WTC11 (cell line): ENCODE data around the gene HCLS1. TPM values are rescaled to one million over a fixed set of nuclear protein-coding genes. Genes with fewer than 3 reads are reported as not detected.

ENCODE experiments used
- ATAC-seq: fragments of 200-7000 bp; cut with Tn5 transposase; 2 replicates; pipeline ENCODE4 v1.10.0; 2021; ENCODE audit warnings: mild to moderate bottlenecking, moderate library complexity
- CTCF ChIA-PET: fragments of 300-600 bp; sonication (Branson Sonifier 250); formaldehyde crosslinking; loops from one replicate; lab custom pipeline; 2021; ENCODE audit warnings: antibody characterized with exemption; lab: Charles Lee
- POLR2A ChIA-PET: fragments of 350-600 bp; sonication (Branson Sonifier 250); formaldehyde crosslinking; loops from one replicate; lab custom pipeline; 2021; ENCODE audit warnings: antibody characterized with exemption; lab: Charles Lee
- DNase-seq: peaks from one replicate; pipeline ENCODE4 v3.0.0; 2021; ENCODE audit warnings: low spot score
- H3K27ac Mint-ChIP-seq: 2 replicates; pipeline ENCODE4 v1.8.0; 2021; ENCODE audit warnings: mixed read lengths
- H3K27me3 Mint-ChIP-seq: 2 replicates; pipeline ENCODE4 v1.8.0; 2021; ENCODE audit warnings: low read depth, mild to moderate bottlenecking, moderate library complexity, mixed read lengths
- H3K36me3 Mint-ChIP-seq: 2 replicates; pipeline ENCODE4 v1.8.0; 2021; ENCODE audit warnings: mixed read lengths
- H3K4me1 Mint-ChIP-seq: 2 replicates; pipeline ENCODE4 v1.8.0; 2022; ENCODE audit warnings: mixed read lengths
- H3K4me3 Mint-ChIP-seq: 2 replicates; pipeline ENCODE4 v1.8.0; 2021; ENCODE audit warnings: mild to moderate bottlenecking, moderate library complexity, mixed read lengths
- H3K9me3 Mint-ChIP-seq: 2 replicates; pipeline ENCODE4 v1.8.0; 2021; ENCODE audit warnings: mixed read lengths
- E2F1 ChIP-seq: sonication (generic); formaldehyde crosslinking; IDR thresholded peaks from 2 replicates; pipeline ENCODE4 v1.8.0; 2022; ENCODE audit warnings: mild to moderate bottlenecking, missing genetic modification reagents
- E2F5 ChIP-seq: sonication (generic); formaldehyde crosslinking; IDR thresholded peaks from 2 replicates; pipeline ENCODE4 v1.8.1; 2022; ENCODE audit warnings: mild to moderate bottlenecking, moderate library complexity, missing genetic modification reagents
- ELF4 ChIP-seq: sonication (generic); formaldehyde crosslinking; IDR thresholded peaks from 2 replicates; pipeline ENCODE4 v1.8.1; 2022; ENCODE audit warnings: low read depth, mild to moderate bottlenecking, moderate library complexity, missing genetic modification reagents
- GRHL2 ChIP-seq: fragments of 250-450 bp; sonication (Bioruptor Pico); IDR thresholded peaks from 2 replicates; pipeline ENCODE4 v1.8.0; 2022; ENCODE audit warnings: mild to moderate bottlenecking, moderate library complexity; ENCODE audit not compliant: insufficient replicate concordance, severe bottlenecking
- GTF2I ChIP-seq: fragments of 250-450 bp; sonication (Bioruptor Pico); conservative IDR thresholded peaks from 2 replicates; pipeline ENCODE4 v1.4.0; 2021; ENCODE audit warnings: mild to moderate bottlenecking
- IRF2 ChIP-seq: sonication (generic); formaldehyde crosslinking; IDR thresholded peaks from 2 replicates; pipeline ENCODE4 v1.8.0; 2022; ENCODE audit warnings: low read depth, missing genetic modification reagents, borderline replicate concordance
- MYBL2 ChIP-seq: sonication (generic); formaldehyde crosslinking; IDR thresholded peaks from 2 replicates; pipeline ENCODE4 v1.8.1; 2023; ENCODE audit warnings: mild to moderate bottlenecking, moderate library complexity, missing genetic modification reagents
- PREB ChIP-seq: sonication (generic); formaldehyde crosslinking; IDR thresholded peaks from 2 replicates; pipeline ENCODE4 v1.8.1; 2022; ENCODE audit warnings: mild to moderate bottlenecking, missing genetic modification reagents, moderate library complexity, borderline replicate concordance
- PRRX2 ChIP-seq: fragments of 250-450 bp; sonication (Bioruptor Pico); IDR thresholded peaks from 2 replicates; pipeline ENCODE4 v1.8.0; 2021; ENCODE audit warnings: mild to moderate bottlenecking
- SMAD3 ChIP-seq: sonication (generic); formaldehyde crosslinking; IDR thresholded peaks from 2 replicates; pipeline ENCODE4 v1.8.0; 2022; ENCODE audit warnings: missing genetic modification reagents, mild to moderate bottlenecking, borderline replicate concordance
- TCF7 ChIP-seq: sonication (generic); formaldehyde crosslinking; IDR thresholded peaks from 2 replicates; pipeline ENCODE4 v1.8.0; 2022; ENCODE audit warnings: mild to moderate bottlenecking, low read depth, missing genetic modification reagents, moderate library complexity
- ZNF512 ChIP-seq: sonication (generic); formaldehyde crosslinking; IDR thresholded peaks from 2 replicates; pipeline ENCODE4 v1.8.1; 2022; ENCODE audit warnings: missing genetic modification reagents, borderline replicate concordance
- total RNA-seq: library from RNA; stranded (reverse); gene quantifications from 3 replicates; pipeline ENCODE4 v1.2.3, GENCODE V29; 2021
- TF ChIP-seq, protein P1 (sequence below): fragments of 250-450 bp; sonication (Bioruptor Pico); IDR thresholded peaks from 2 replicates; pipeline ENCODE4 v2.1.2; 2022; ENCODE audit warnings: mild to moderate bottlenecking, moderate library complexity
- TF ChIP-seq, protein P2 (sequence below): fragments of 250-450 bp; sonication (Bioruptor Pico); IDR thresholded peaks from 2 replicates; pipeline ENCODE4 v1.9.0; 2021; ENCODE audit warnings: moderate library complexity, mild to moderate bottlenecking, inconsistent platforms, borderline replicate concordance
- TF ChIP-seq, protein P3 (sequence below): sonication (generic); formaldehyde crosslinking; IDR thresholded peaks from 2 replicates; pipeline ENCODE4 v1.8.1; 2023; ENCODE audit warnings: mild to moderate bottlenecking, moderate library complexity, missing genetic modification reagents
- TF ChIP-seq, protein P4 (sequence below): sonication (generic); formaldehyde crosslinking; IDR thresholded peaks from 2 replicates; pipeline ENCODE4 v1.8.1; 2022; ENCODE audit warnings: low read depth, missing genetic modification reagents, borderline replicate concordance

The HCLS1 gene
- total RNA-seq, 1 experiment from 2014 or later: 2.6 TPM

DNA sequence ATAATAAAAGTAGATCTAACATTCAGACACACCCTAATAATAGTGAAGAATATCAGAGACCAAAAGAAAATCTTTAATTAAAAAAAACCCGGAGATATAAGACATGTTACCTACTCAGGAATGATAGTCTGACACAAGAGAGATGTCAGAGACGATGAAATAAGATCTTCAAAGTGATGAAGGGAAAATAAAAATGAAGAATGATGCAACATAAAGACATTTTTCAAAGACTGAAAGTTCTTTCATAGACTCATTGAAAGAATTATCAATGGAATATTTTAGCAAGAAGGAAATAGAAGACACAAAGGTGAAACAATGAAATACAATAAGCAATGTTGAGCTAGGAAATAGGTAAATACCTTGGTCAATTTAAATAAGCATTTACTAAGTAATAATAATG, 19.6 kb downstream of the HCLS1 start:
- Mint-ChIP-seq H3K27ac (no peak overlapping the region), H3K36me3 (no peaks in the 10 kb centered on the region)
- TF ChIP-seq E2F1 (CRISPR knock-in tag) (no peak), SMAD3 (CRISPR knock-in tag) (no peak), GTF2I (no peak), PREB (CRISPR knock-in tag) (no peak), TCF7 (no peak), MYBL2 (CRISPR knock-in tag) (no peak), PRRX2 (CRISPR knock-in tag) (no peak), GRHL2 (CRISPR knock-in tag) (no peak), IRF2 (CRISPR knock-in tag) (no peak), ZNF512 (CRISPR knock-in tag) (no peak), ELF4 (CRISPR knock-in tag) (no peak), E2F5 (no peak)
- TF ChIP-seq, protein P1, sequence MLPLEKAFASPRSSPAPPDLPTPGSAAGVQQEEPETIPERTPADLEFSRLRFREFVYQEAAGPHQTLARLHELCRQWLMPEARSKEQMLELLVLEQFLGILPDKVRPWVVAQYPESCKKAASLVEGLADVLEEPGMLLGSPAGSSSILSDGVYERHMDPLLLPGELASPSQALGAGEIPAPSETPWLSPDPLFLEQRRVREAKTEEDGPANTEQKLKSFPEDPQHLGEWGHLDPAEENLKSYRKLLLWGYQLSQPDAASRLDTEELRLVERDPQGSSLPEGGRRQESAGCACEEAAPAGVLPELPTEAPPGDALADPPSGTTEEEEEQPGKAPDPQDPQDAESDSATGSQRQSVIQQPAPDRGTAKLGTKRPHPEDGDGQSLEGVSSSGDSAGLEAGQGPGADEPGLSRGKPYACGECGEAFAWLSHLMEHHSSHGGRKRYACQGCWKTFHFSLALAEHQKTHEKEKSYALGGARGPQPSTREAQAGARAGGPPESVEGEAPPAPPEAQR (CRISPR knock-in tag): no peak
- TF ChIP-seq, protein P2, sequence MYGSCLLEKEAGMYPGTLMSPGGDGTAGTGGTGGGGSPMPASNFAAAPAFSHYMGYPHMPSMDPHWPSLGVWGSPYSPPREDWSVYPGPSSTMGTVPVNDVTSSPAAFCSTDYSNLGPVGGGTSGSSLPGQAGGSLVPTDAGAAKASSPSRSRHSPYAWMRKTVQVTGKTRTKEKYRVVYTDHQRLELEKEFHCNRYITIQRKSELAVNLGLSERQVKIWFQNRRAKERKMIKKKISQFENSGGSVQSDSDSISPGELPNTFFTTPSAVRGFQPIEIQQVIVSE: no peak
- TF ChIP-seq, protein P3, sequence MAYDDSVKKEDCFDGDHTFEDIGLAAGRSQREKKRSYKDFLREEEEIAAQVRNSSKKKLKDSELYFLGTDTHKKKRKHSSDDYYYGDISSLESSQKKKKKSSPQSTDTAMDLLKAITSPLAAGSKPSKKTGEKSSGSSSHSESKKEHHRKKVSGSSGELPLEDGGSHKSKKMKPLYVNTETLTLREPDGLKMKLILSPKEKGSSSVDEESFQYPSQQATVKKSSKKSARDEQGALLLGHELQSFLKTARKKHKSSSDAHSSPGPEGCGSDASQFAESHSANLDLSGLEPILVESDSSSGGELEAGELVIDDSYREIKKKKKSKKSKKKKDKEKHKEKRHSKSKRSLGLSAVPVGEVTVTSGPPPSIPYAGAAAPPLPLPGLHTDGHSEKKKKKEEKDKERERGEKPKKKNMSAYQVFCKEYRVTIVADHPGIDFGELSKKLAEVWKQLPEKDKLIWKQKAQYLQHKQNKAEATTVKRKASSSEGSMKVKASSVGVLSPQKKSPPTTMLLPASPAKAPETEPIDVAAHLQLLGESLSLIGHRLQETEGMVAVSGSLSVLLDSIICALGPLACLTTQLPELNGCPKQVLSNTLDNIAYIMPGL (CRISPR knock-in tag): no peak
- TF ChIP-seq, protein P4, sequence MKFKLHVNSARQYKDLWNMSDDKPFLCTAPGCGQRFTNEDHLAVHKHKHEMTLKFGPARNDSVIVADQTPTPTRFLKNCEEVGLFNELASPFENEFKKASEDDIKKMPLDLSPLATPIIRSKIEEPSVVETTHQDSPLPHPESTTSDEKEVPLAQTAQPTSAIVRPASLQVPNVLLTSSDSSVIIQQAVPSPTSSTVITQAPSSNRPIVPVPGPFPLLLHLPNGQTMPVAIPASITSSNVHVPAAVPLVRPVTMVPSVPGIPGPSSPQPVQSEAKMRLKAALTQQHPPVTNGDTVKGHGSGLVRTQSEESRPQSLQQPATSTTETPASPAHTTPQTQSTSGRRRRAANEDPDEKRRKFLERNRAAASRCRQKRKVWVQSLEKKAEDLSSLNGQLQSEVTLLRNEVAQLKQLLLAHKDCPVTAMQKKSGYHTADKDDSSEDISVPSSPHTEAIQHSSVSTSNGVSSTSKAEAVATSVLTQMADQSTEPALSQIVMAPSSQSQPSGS: no peak
- TF ChIP-seq, all 79 proteins: peak for 0
- ChIA-PET POLR2A (no interaction called here), CTCF (interaction anchor here (0.7 kb wide), 1 partner anchor 77 kb away, joined by 3 read pairs; no protein-coding TSS in a partner anchor)
- Mint-ChIP-seq H3K4me3 (no peak overlapping the region), H3K27me3 (no peaks in the 10 kb centered on the region; the same call in 1 of the 2 replicates), H3K4me1 (peaks cover 34% of the 10 kb centered on the region), H3K9me3 (no peaks in the 10 kb centered on the region)
- no peak for DNase-seq
- no peak for ATAC-seq
